ENCODE results near the gene LEMD1.

The LEMD1 gene

GRCh38 chr1:205444931-205445645, 23.2 kb upstream of the LEMD1 start:
- Mint-ChIP-seq H3K4me1 (peaks cover 99% of the 10 kb centered on the region), H3K27ac (peak overlapping the region; percentile 83), H3K36me3 (ENCODE audit: low read depth) (no peaks in the 10 kb centered on the region), H3K27me3 (ENCODE audit: low read depth, poor library complexity) (peaks cover 2% of the 10 kb centered on the region), H3K9me3 (no peaks in the 10 kb centered on the region), H3K4me3 (peak overlapping the region; percentile 68)
- no peak for DNase-seq
- no peak for TF ChIP-seq CTCF (IDR thresholded peaks at IDR 0.05)

GRCh38 chr1:205444300-205444930, 22.6 kb upstream of the LEMD1 start:
- H3K9me3 Mint-ChIP-seq, result no peaks in the 10 kb centered on the region
- H3K4me1 Mint-ChIP-seq, result peaks cover 99% of the 10 kb centered on the region
- H3K4me3 Mint-ChIP-seq, result peak overlapping the region; percentile 68
- no peak for DNase-seq
- H3K27ac Mint-ChIP-seq, result peak overlapping the region; percentile 88
- no peaks in the 10 kb centered on the region for H3K36me3 Mint-ChIP-seq (ENCODE audit: low read depth)
- peaks cover under 1% of the 10 kb centered on the region for H3K27me3 Mint-ChIP-seq (ENCODE audit: low read depth, poor library complexity)
- no peak for TF ChIP-seq CTCF (IDR thresholded peaks at IDR 0.05)

- Mint-ChIP-seq H3K9me3 (no peaks in the 10 kb centered on the region), H3K4me1 (peaks cover 99% of the 10 kb centered on the region), H3K4me3 (peak overlapping the region; percentile 68), H3K36me3 (ENCODE audit: low read depth) (no peaks in the 10 kb centered on the region), H3K27me3 (ENCODE audit: low read depth, poor library complexity) (no peaks in the 10 kb centered on the region), H3K27ac (no peak overlapping the region)
- no peak for DNase-seq
- no peak for TF ChIP-seq CTCF (IDR thresholded peaks at IDR 0.05)
These were observed 21.9 kb upstream of the LEMD1 start for GRCh38 chr1:205443585-205444299.

- H3K4me1 Mint-ChIP-seq, result peaks cover 90% of the 10 kb centered on the region
- no peak for TF ChIP-seq CTCF (IDR thresholded peaks at IDR 0.05)
These were observed 20.3 kb upstream of the LEMD1 start for GRCh38 chr1:205442051-205442725.

GRCh38 chr1:205441716-205442050, 19.8 kb upstream of the LEMD1 start:
- no peaks in the 10 kb centered on the region for H3K36me3 Mint-ChIP-seq (ENCODE audit: low read depth)
- peak overlapping the region; percentile 55 for H3K4me3 Mint-ChIP-seq
- peaks cover 4% of the 10 kb centered on the region for H3K27me3 Mint-ChIP-seq (ENCODE audit: low read depth, poor library complexity)

More at GRCh38 chr1:205442051-205442725, 20.3 kb upstream of the LEMD1 start:
- DNase-seq, result peak; percentile 36
- Mint-ChIP-seq H3K4me3 (peak overlapping the region; percentile 55), H3K27ac (peak overlapping the region; percentile 98), H3K27me3 (ENCODE audit: low read depth, poor library complexity) (peaks cover 4% of the 10 kb centered on the region), H3K9me3 (no peaks in the 10 kb centered on the region), H3K36me3 (ENCODE audit: low read depth) (no peaks in the 10 kb centered on the region)

More at GRCh38 chr1:205441716-205442050, 19.8 kb upstream of the LEMD1 start:
- H3K9me3 Mint-ChIP-seq, result no peaks in the 10 kb centered on the region
- TF ChIP-seq CTCF (IDR thresholded peaks at IDR 0.05), result no peak
- peak overlapping the region; percentile 98 for H3K27ac Mint-ChIP-seq
- DNase-seq, result no peak
- H3K4me1 Mint-ChIP-seq, result peaks cover 85% of the 10 kb centered on the region
